GM11168 (cell line): Measurements from ENCODE around the gene TNNI3.
"Not testable (repeated sequence)": the region's sequence is repeated elsewhere in the genome, so short reads cannot be mapped to it uniquely, and the experiment has no call there.

Experiments used
- in situ Hi-C: fragments of 300-500 bp; cut with MboI; formaldehyde crosslinking; loops from one replicate; pipeline ENCODE4 v1.12.0; 2022; ENCODE audit warnings: low sequenced_read_pairs; ENCODE audit not compliant: unreplicated experiment

The TNNI3 gene

GRCh38 chr19:55173714-55174409 is 16.3 kb upstream of the TNNI3 start:
- in situ Hi-C loops = no loop called here

GRCh38 chr19:55173186-55173713 is 15.7 kb upstream of the TNNI3 start:
- in situ Hi-C loops = no loop called here

GRCh38 chr19:55172741-55173140 is 15.2 kb upstream of the TNNI3 start:
- in situ Hi-C loops = no loop called here

GRCh38 chr19:55172318-55172717 is 14.8 kb upstream of the TNNI3 start:
- in situ Hi-C loops = not testable (repeated sequence)

GRCh38 chr19:55171440-55171839 is 13.9 kb upstream of the TNNI3 start:
- in situ Hi-C loops = no loop called here

GRCh38 chr19:55169136-55169535 is 11.6 kb upstream of the TNNI3 start:
- in situ Hi-C loops = no loop called here

- in situ Hi-C loops = no loop called here
Observed at GRCh38 chr19:55166530-55167268, 9.2 kb upstream of the TNNI3 start, which contains the start of gene DNAAF3. DNAAF3 (minus strand) TSS chr19:55166613; CDS start chr19:55166413, 200 bp downstream.

GRCh38 chr19:55165952-55166529 is 8.5 kb upstream of the TNNI3 start:
- in situ Hi-C loops = no loop called here

GRCh38 chr19:55161571-55162322 is 4.2 kb upstream of the TNNI3 start:
- in situ Hi-C loops = no loop called here

GRCh38 chr19:55160986-55161365 is 3.4 kb upstream of the TNNI3 start:
- in situ Hi-C loops = no loop called here

- in situ Hi-C loops = no loop called here
Observed at GRCh38 chr19:55160128-55160985, 2.8 kb upstream of the TNNI3 start.

GRCh38 chr19:55158848-55159749 is 1.6 kb upstream of the TNNI3 start:
- in situ Hi-C loops = no loop called here

- in situ Hi-C loops = no loop called here
Observed at GRCh38 chr19:55158423-55158822, 891 bp upstream of the TNNI3 start.

GRCh38 chr19:55156202-55157063 is 1.1 kb downstream of the TNNI3 start:
- in situ Hi-C loops = no loop called here

- in situ Hi-C loops = not testable (repeated sequence)
Observed at GRCh38 chr19:55155784-55156183, 1.7 kb downstream of the TNNI3 start.

GRCh38 chr19:55153652-55154264 is 3.8 kb downstream of the TNNI3 start:
- in situ Hi-C loops = no loop called here

GRCh38 chr19:55152017-55152416 is 5.5 kb downstream of the TNNI3 start:
- in situ Hi-C loops = no loop called here
